Measurements from ENCODE around the gene HDHD3.
"Not testable (repeated sequence)": the region's sequence is repeated elsewhere in the genome, so short reads cannot be mapped to it uniquely, and the experiment has no call there.

HDHD3 gene

GRCh38 chr9:113376634-113377567 is at the start of gene HDHD3:
HDHD3 (minus strand) TSS chr9:113376986; CDS start chr9:113374354, 2,632 bp downstream.
- DNase-seq, result peak; percentile 37

GRCh38 chr9:113425072-113425471 is 48.3 kb upstream of the HDHD3 start:
- no peak for DNase-seq

- DNase-seq, result no peak
These were observed 44.9 kb upstream of the HDHD3 start for GRCh38 chr9:113421726-113422125.

GRCh38 chr9:113417370-113417769 is 40.6 kb upstream of the HDHD3 start:
- DNase-seq, result no peak

GRCh38 chr9:113416149-113416721 is 39.4 kb upstream of the HDHD3 start:
- DNase-seq, result no peak

- DNase-seq, result peak; percentile 91
These were observed 33.5 kb upstream of the HDHD3 start, which contains the start of the genes C9orf43 and POLE3 for GRCh38 chr9:113410207-113410864. C9orf43 (plus strand) TSS chr9:113410747; CDS start chr9:113413494, 2,747 bp downstream. POLE3 (minus strand) TSS chr9:113410675; CDS start chr9:113410293, 382 bp downstream.

GRCh38 chr9:113409883-113410206 is 33.1 kb upstream of the HDHD3 start:
- no peak for DNase-seq

- DNase-seq, result no peak
These were observed 32.7 kb upstream of the HDHD3 start for GRCh38 chr9:113409481-113409880.

GRCh38 chr9:113406873-113407511 is 30.2 kb upstream of the HDHD3 start:
- DNase-seq, result not testable (repeated sequence)

GRCh38 chr9:113406353-113406752 is 29.6 kb upstream of the HDHD3 start:
- not testable (repeated sequence) for DNase-seq

- no peak for DNase-seq
These were observed 26.9 kb upstream of the HDHD3 start for GRCh38 chr9:113403646-113404045.

- DNase-seq, result peak; percentile 96
These were observed 24.4 kb upstream of the HDHD3 start, which contains the start of gene ALAD for GRCh38 chr9:113401027-113401792. ALAD (minus strand) TSS chr9:113401284; CDS start chr9:113393559, 7,725 bp downstream.

GRCh38 chr9:113399646-113400200 is 22.9 kb upstream of the HDHD3 start:
- DNase-seq, result no peak

- no peak for DNase-seq
These were observed 22.0 kb upstream of the HDHD3 start for GRCh38 chr9:113398796-113399195.

- no peak for DNase-seq
These were observed 20.4 kb upstream of the HDHD3 start for GRCh38 chr9:113397203-113397631.

- no peak for DNase-seq
These were observed 18.4 kb upstream of the HDHD3 start for GRCh38 chr9:113395000-113395861.

GRCh38 chr9:113393281-113393680 is 16.5 kb upstream of the HDHD3 start:
- no peak for DNase-seq

- DNase-seq, result no peak
These were observed 15.1 kb upstream of the HDHD3 start for GRCh38 chr9:113391917-113392316.

GRCh38 chr9:113390192-113390960 is 13.6 kb upstream of the HDHD3 start:
- no peak for DNase-seq

GRCh38 chr9:113389451-113389850 is 12.7 kb upstream of the HDHD3 start:
- DNase-seq, result no peak

Measured in NCI-H748 treated with DMSO at 0.1 percent for 48 hours (cell line).